ENCODE data around the gene MDFIC2. TPM values are rescaled to one million over a fixed set of nuclear protein-coding genes. Genes with fewer than 3 reads are reported as not detected.

Gene MDFIC2
- total and polyA plus RNA-seq, 2 of the 13 experiments (the other 11 are each of a cell fraction or from before 2014, with no cell fraction given) = not detected

DNA sequence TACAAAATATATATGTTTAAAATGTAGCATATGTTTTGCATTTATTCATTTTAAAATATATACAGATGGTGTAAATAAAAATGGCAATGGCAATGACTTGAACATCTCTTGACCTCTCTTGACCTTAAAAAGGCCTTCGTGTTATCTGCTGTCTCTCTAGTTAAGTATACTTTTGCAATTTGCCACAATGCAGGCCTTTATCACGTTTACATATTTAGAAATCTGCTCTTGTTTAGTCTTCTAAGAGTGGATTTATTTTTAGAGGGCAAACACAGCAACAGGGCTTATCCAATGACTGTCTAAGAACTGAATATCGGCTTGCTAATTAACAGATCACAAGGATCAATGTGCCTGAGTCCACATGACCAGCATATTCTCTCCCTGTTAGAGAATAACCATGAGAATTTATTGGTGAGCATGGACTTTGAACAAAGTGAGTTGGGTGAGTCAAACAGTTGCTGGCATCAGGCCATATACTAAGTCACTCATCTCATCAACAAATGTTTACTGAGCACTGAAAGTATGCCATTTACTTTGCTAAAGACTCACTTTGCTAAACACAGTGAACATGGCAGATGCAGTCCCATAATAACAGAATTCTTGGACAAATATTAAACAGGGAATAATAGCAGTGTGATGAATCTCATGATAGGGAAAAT lies 48.2 kb downstream of the MDFIC2 start (continued):
- TF ChIP-seq EP300 (IDR thresholded peaks at IDR 0.05; ENCODE audit: low read depth in 2 of 2, low read length in 2 of 2) = peak in 1 of 2 experiments; percentile 25; a peak in 1 of 4 replicates
- no peak for TF ChIP-seq EP300 (CRISPR knock-in tag; IDR thresholded peaks at IDR 0.05; ENCODE audit: borderline replicate concordance)
- no peak for TF ChIP-seq ZNF207 (IDR thresholded peaks at IDR 0.05; ENCODE audit: borderline replicate concordance)
- no peak for TF ChIP-seq ZNF569 (CRISPR knock-in tag; IDR thresholded peaks at IDR 0.05; ENCODE audit: borderline replicate concordance)
- TF ChIP-seq, protein P1, sequence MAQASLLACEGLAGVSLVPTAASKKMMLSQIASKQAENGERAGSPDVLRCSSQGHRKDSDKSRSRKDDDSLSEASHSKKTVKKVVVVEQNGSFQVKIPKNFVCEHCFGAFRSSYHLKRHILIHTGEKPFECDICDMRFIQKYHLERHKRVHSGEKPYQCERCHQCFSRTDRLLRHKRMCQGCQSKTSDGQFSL (CRISPR knock-in tag; IDR thresholded peaks at IDR 0.05) = no peak
- TF ChIP-seq TBL1XR1 (IDR thresholded peaks at IDR 0.05; ENCODE audit: borderline replicate concordance, low read length, partially characterized antibody) = no peak
- TF ChIP-seq NR2F2 (IDR thresholded peaks at IDR 0.05; ENCODE audit: borderline replicate concordance, low read depth) = no peak
- no peak for TF ChIP-seq PRPF4 (IDR thresholded peaks at IDR 0.05; ENCODE audit: low read depth, low read length, poor library complexity, severe bottlenecking)
- peak; percentile 98 for TF ChIP-seq ZNF775 (CRISPR knock-in tag; IDR thresholded peaks at IDR 0.05; ENCODE audit: borderline replicate concordance)
- no peak for TF ChIP-seq MAF1 (CRISPR knock-in tag; IDR thresholded peaks at IDR 0.05; ENCODE audit: borderline replicate concordance)
- TF ChIP-seq DNMT3B (CRISPR knock-in tag; conservative IDR thresholded peaks at IDR 0.05) = no peak
- no peak for TF ChIP-seq ZSCAN31 (CRISPR knock-in tag; IDR thresholded peaks at IDR 0.05; ENCODE audit: low read depth)
- no peak for TF ChIP-seq ZSCAN30 (CRISPR knock-in tag; IDR thresholded peaks at IDR 0.05)
- peak; percentile 74; the same call in 1 of the 2 replicates for TF ChIP-seq ZNF644 (CRISPR knock-in tag; IDR thresholded peaks at IDR 0.05; ENCODE audit: low read depth)
- TF ChIP-seq ZNF460 (CRISPR knock-in tag; IDR thresholded peaks at IDR 0.05; ENCODE audit: borderline replicate concordance) = no peak
- TF ChIP-seq, protein P2, sequence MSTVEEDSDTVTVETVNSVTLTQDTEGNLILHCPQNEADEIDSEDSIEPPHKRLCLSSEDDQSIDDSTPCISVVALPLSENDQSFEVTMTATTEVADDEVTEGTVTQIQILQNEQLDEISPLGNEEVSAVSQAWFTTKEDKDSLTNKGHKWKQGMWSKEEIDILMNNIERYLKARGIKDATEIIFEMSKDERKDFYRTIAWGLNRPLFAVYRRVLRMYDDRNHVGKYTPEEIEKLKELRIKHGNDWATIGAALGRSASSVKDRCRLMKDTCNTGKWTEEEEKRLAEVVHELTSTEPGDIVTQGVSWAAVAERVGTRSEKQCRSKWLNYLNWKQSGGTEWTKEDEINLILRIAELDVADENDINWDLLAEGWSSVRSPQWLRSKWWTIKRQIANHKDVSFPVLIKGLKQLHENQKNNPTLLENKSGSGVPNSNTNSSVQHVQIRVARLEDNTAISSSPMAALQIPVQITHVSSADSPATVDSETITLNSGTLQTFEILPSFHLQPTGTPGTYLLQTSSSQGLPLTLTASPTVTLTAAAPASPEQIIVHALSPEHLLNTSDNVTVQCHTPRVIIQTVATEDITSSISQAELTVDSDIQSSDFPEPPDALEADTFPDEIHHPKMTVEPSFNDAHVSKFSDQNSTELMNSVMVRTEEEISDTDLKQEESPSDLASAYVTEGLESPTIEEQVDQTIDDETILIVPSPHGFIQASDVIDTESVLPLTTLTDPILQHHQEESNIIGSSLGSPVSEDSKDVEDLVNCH (CRISPR knock-in tag; IDR thresholded peaks at IDR 0.05) = no peak
- no peak for TF ChIP-seq ZNF329 (CRISPR knock-in tag; IDR thresholded peaks at IDR 0.05; ENCODE audit: low read depth)
- no peak for TF ChIP-seq GPN1 (CRISPR knock-in tag; IDR thresholded peaks at IDR 0.05; ENCODE audit: borderline replicate concordance)
- no peak for TF ChIP-seq MIER3 (CRISPR knock-in tag; IDR thresholded peaks at IDR 0.05; ENCODE audit: borderline replicate concordance)
- TF ChIP-seq, protein P3, sequence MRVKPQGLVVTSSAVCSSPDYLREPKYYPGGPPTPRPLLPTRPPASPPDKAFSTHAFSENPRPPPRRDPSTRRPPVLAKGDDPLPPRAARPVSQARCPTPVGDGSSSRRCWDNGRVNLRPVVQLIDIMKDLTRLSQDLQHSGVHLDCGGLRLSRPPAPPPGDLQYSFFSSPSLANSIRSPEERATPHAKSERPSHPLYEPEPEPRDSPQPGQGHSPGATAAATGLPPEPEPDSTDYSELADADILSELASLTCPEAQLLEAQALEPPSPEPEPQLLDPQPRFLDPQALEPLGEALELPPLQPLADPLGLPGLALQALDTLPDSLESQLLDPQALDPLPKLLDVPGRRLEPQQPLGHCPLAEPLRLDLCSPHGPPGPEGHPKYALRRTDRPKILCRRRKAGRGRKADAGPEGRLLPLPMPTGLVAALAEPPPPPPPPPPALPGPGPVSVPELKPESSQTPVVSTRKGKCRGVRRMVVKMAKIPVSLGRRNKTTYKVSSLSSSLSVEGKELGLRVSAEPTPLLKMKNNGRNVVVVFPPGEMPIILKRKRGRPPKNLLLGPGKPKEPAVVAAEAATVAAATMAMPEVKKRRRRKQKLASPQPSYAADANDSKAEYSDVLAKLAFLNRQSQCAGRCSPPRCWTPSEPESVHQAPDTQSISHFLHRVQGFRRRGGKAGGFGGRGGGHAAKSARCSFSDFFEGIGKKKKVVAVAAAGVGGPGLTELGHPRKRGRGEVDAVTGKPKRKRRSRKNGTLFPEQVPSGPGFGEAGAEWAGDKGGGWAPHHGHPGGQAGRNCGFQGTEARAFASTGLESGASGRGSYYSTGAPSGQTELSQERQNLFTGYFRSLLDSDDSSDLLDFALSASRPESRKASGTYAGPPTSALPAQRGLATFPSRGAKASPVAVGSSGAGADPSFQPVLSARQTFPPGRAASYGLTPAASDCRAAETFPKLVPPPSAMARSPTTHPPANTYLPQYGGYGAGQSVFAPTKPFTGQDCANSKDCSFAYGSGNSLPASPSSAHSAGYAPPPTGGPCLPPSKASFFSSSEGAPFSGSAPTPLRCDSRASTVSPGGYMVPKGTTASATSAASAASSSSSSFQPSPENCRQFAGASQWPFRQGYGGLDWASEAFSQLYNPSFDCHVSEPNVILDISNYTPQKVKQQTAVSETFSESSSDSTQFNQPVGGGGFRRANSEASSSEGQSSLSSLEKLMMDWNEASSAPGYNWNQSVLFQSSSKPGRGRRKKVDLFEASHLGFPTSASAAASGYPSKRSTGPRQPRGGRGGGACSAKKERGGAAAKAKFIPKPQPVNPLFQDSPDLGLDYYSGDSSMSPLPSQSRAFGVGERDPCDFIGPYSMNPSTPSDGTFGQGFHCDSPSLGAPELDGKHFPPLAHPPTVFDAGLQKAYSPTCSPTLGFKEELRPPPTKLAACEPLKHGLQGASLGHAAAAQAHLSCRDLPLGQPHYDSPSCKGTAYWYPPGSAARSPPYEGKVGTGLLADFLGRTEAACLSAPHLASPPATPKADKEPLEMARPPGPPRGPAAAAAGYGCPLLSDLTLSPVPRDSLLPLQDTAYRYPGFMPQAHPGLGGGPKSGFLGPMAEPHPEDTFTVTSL (CRISPR knock-in tag; IDR thresholded peaks at IDR 0.05; ENCODE audit: borderline replicate concordance) = peak; percentile 65; the same call in 1 of the 2 replicates
- TF ChIP-seq FOXA3 (CRISPR knock-in tag; IDR thresholded peaks at IDR 0.05) = no peak; the same call in 1 of the 2 replicates
- no peak for TF ChIP-seq PHF21A (CRISPR knock-in tag; IDR thresholded peaks at IDR 0.05)
- peak; percentile 70; the same call in 1 of the 2 replicates for TF ChIP-seq NFIC (IDR thresholded peaks at IDR 0.05; ENCODE audit: low read length)
